Neural cell (in vitro differentiated cells): ENCODE data around the gene CKMT1B. TPM values are rescaled to one million over a fixed set of nuclear protein-coding genes. Genes with fewer than 3 reads are reported as not detected.

ENCODE experiments used
- H2AFZ ChIP-seq: fragments of 200-600, 300-800 bp; sonication (generic), shearing (Covaris generic); 2 replicates; pipeline ENCODE4 v1.6.0; 2014; ENCODE audit warnings: low read depth, mild to moderate bottlenecking, antibody characterized with exemption, low read length, moderate library complexity
- H3F3A ChIP-seq: fragments of 200-600 bp; shearing (Covaris generic); 2 replicates; pipeline ENCODE4 v1.6.1; 2016; ENCODE audit warnings: mild to moderate bottlenecking, moderate library complexity, mixed read lengths, antibody characterized with exemption, low read length; ENCODE audit not compliant: insufficient read depth, poor library complexity, severe bottlenecking
- H3K27ac ChIP-seq: fragments of 200-600, 300-800 bp; sonication (generic), shearing (Covaris generic); 2 replicates; pipeline ENCODE4 v1.5.1; 2014; ENCODE audit warnings: mild to moderate bottlenecking, low read length, moderate library complexity
- H3K27me3 ChIP-seq: fragments of 300-800, 200-600 bp; sonication (generic), shearing (Covaris generic); 2 replicates; pipeline ENCODE4 v1.6.0; 2014; ENCODE audit warnings: mild to moderate bottlenecking, low read depth, low read length, moderate library complexity; ENCODE audit not compliant: insufficient read depth
- H3K36me3 ChIP-seq: fragments of 300-800, 200-600 bp; sonication (generic), shearing (Covaris generic); 2 replicates; pipeline ENCODE4 v1.5.1; 2014; ENCODE audit warnings: mild to moderate bottlenecking, antibody characterized with exemption, low read length, moderate library complexity; ENCODE audit not compliant: insufficient read depth
- H3K4me2 ChIP-seq: fragments of 300-800, 200-600 bp; sonication (generic), shearing (Covaris generic); 2 replicates; pipeline ENCODE4 v1.6.0; 2014; ENCODE audit warnings: mild to moderate bottlenecking, low read length
- H3K4me3 ChIP-seq: fragments of 300-800, 200-600 bp; sonication (generic), shearing (Covaris generic); 2 replicates; pipeline ENCODE4 v1.5.1; 2014; ENCODE audit warnings: mild to moderate bottlenecking, low read length, moderate library complexity
- H3K79me2 ChIP-seq: fragments of 200-600 bp; shearing (Covaris generic); replicated peaks from 2 replicates; pipeline ENCODE4 v1.6.0; 2014; ENCODE audit warnings: mild to moderate bottlenecking, low read length, moderate library complexity; ENCODE audit not compliant: insufficient read depth
- H3K9ac ChIP-seq: fragments of 300-800, 200-600 bp; sonication (generic), shearing (Covaris generic); 2 replicates; pipeline ENCODE4 v1.6.1; 2016; ENCODE audit warnings: mild to moderate bottlenecking, low read length, mixed read lengths
- H3K9me2 ChIP-seq: fragments of 200-600 bp; shearing (Covaris generic); 2 replicates; pipeline ENCODE4 v1.6.1; 2016; ENCODE audit warnings: mild to moderate bottlenecking, low read length, mixed read lengths; ENCODE audit not compliant: insufficient read depth
- H3K9me3 ChIP-seq: fragments of 200-600, 300-800 bp; sonication (generic), shearing (Covaris generic); 2 replicates; pipeline ENCODE4 v1.6.1; 2016; ENCODE audit warnings: mild to moderate bottlenecking, mixed run types, low read length, moderate library complexity, mixed read lengths
- H4K20me1 ChIP-seq: fragments of 200-600 bp; shearing (Covaris generic); 2 replicates; pipeline ENCODE4 v1.6.1; 2016; ENCODE audit warnings: mild to moderate bottlenecking, mixed run types; ENCODE audit not compliant: insufficient read depth
- EP300 ChIP-seq: fragments of 450-650 bp; conservative IDR thresholded peaks from 2 replicates; pipeline ENCODE4 v1.6.1; 2014; ENCODE audit warnings: antibody characterized with exemption, mild to moderate bottlenecking, moderate library complexity; ENCODE audit not compliant: poor library complexity, severe bottlenecking
- EZH2 ChIP-seq: fragments of 200-600, 300-800 bp; shearing (Covaris generic), sonication (generic); IDR thresholded peaks from 2 replicates; pipeline ENCODE4 v1.6.1; 2014; ENCODE audit warnings: antibody characterized with exemption, low read length, borderline replicate concordance, mild to moderate bottlenecking; ENCODE audit not compliant: insufficient read depth, poor library complexity, severe bottlenecking
- MXI1 ChIP-seq: fragments of 450-650 bp; conservative IDR thresholded peaks from 2 replicates; pipeline ENCODE4 v1.6.1; 2014; ENCODE audit warnings: antibody characterized with exemption, mild to moderate bottlenecking; ENCODE audit not compliant: poor library complexity, severe bottlenecking
- POLR2AphosphoS5 ChIP-seq: IDR thresholded peaks from 2 replicates; pipeline ENCODE4 v1.6.1; 2012
- RAD21 ChIP-seq: fragments of 450-650 bp; conservative IDR thresholded peaks from 2 replicates; pipeline ENCODE4 v1.6.1; 2014; ENCODE audit warnings: antibody characterized with exemption, mild to moderate bottlenecking, moderate library complexity
- REST ChIP-seq: IDR thresholded peaks from 2 replicates; pipeline ENCODE4 v1.6.1; 2012; ENCODE audit warnings: borderline replicate concordance
- SMC3 ChIP-seq: fragments of 450-650 bp; conservative IDR thresholded peaks from 2 replicates; pipeline ENCODE4 v1.6.1; 2014; ENCODE audit warnings: antibody characterized with exemption, mild to moderate bottlenecking, moderate library complexity; ENCODE audit not compliant: poor library complexity
- TAF1 ChIP-seq: IDR thresholded peaks from 2 replicates; pipeline ENCODE4 v1.6.1; 2012; ENCODE audit warnings: low read depth
- polyA plus RNA-seq: library from polyadenylated mRNA; depleted of rRNA; stranded (reverse); fragments of >200 nt; gene quantifications from 2 replicates; pipeline ENCODE4 v1.2.3, GENCODE V29; 2014
- TF ChIP-seq, protein P1 (sequence below): fragments of 450-650 bp; IDR thresholded peaks from 2 replicates; pipeline ENCODE4 v1.5.1; 2014; ENCODE audit warnings: antibody characterized with exemption, mild to moderate bottlenecking, moderate library complexity; ENCODE audit not compliant: poor library complexity, severe bottlenecking

Gene CKMT1B
- polyA plus RNA-seq, 1 donor from 2014 or later = 29.8 TPM

DNA sequence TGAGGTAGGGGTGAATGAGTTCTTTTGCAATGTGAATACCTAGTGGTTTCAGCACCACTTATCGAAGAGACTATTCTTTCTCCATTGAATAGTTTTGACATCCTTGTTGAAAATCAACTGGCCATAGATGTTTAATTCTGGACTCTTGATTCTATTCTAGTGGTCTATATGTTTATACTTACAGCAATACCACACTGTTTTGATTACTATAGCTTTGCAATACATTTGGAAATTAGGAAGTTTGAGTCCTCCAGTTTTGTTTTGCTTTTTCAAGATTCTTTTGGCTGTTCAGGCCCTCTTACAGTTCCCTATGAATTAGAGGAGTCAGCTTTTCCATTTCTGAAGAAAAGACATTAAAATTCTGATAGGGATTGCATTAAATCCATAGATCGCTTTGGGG is 46.3 kb upstream of the CKMT1B start:
- Histone ChIP-seq H3K27me3 (no peaks in the 10 kb centered on the region), H3K9ac (no peak overlapping the region), H4K20me1 (no peaks in the 10 kb centered on the region), H3K36me3 (no peaks in the 10 kb centered on the region), H3F3A (no peaks in the 10 kb centered on the region), H3K9me2 (no peaks in the 10 kb centered on the region), H3K4me2 (no peak overlapping the region), H3K9me3 (peaks cover 5% of the 10 kb centered on the region), H2AFZ (no peak overlapping the region), H3K79me2 (no peaks in the 10 kb centered on the region), H3K27ac (no peak overlapping the region), H3K4me3 (no peak overlapping the region)
- TF ChIP-seq TAF1 (no peak), EP300 (no peak), MXI1 (no peak), POLR2AphosphoS5 (no peak), RAD21 (no peak), SMC3 (no peak), EZH2 (no peak), REST (no peak)
- TF ChIP-seq, protein P1, sequence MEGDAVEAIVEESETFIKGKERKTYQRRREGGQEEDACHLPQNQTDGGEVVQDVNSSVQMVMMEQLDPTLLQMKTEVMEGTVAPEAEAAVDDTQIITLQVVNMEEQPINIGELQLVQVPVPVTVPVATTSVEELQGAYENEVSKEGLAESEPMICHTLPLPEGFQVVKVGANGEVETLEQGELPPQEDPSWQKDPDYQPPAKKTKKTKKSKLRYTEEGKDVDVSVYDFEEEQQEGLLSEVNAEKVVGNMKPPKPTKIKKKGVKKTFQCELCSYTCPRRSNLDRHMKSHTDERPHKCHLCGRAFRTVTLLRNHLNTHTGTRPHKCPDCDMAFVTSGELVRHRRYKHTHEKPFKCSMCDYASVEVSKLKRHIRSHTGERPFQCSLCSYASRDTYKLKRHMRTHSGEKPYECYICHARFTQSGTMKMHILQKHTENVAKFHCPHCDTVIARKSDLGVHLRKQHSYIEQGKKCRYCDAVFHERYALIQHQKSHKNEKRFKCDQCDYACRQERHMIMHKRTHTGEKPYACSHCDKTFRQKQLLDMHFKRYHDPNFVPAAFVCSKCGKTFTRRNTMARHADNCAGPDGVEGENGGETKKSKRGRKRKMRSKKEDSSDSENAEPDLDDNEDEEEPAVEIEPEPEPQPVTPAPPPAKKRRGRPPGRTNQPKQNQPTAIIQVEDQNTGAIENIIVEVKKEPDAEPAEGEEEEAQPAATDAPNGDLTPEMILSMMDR = no peak

DNA sequence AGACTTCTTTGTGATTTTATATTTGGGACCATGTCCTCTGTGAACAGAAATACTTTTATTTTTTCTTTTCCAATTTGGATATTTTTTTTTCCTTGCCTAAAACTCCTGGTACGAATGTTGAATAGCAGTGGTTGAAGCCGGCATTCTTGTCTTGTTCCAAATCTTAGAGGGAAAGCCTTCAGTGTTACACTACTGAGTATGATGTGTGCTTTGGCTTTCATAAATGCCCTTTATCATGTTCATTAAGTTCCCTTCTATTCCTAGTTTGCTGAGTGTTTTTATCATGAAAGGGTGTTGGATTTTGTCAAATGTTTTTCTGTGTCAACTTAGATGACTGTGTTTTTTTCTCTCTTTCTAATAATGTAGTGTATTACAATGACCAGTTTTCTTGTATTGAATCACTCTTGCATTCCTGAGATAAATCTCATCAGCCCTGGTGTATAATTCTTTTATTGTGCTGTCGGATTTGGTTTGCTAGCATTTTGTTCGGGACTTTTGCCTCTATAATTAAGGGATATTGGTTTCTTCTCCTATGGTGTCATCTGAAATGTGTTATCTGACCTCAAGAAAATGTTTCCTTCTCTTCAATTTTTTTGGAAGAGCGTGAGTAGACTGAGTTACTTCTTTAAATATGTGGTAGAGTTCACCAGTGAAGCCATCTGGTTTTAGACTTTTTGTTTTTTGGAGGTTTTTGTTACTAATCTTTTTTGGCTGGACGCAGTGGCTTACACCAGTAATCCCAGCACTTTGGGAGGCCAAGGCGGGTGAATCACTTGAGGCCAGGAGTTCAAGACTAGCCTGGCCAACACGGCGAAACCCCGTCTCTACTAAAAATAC is 43.1 kb upstream of the CKMT1B start:
- Histone ChIP-seq H3K9me3 (peaks cover 5% of the 10 kb centered on the region), H3K79me2 (no peaks in the 10 kb centered on the region), H3K27me3 (no peaks in the 10 kb centered on the region), H3K27ac (no peak overlapping the region), H3K9ac (no peak overlapping the region), H3K9me2 (no peaks in the 10 kb centered on the region), H3K4me3 (no peak overlapping the region), H4K20me1 (no peaks in the 10 kb centered on the region), H3K4me2 (no peak overlapping the region), H2AFZ (no peak overlapping the region), H3F3A (no peaks in the 10 kb centered on the region), H3K36me3 (no peaks in the 10 kb centered on the region)
- TF ChIP-seq REST (no peak), SMC3 (no peak), TAF1 (no peak), POLR2AphosphoS5 (no peak), RAD21 (no peak), MXI1 (no peak), EZH2 (no peak), EP300 (no peak)
- TF ChIP-seq, protein P1 = no peak
